HS-5 (cell line): ENCODE results near the gene ITK.
"Not testable (repeated sequence)": the region's sequence is repeated elsewhere in the genome, so short reads cannot be mapped to it uniquely, and the experiment has no call there.

Source experiments
- DNase-seq: peaks from one replicate; pipeline ENCODE4 v3.0.0-alpha.2; 2012; ENCODE audit warnings: low read depth

The ITK gene

GRCh38 chr5:157168286-157168685 is 12.4 kb upstream of the ITK start:
- DNase-seq, result no peak

- no peak for DNase-seq
Measured at GRCh38 chr5:157172403-157172802, 8.2 kb upstream of the ITK start.

GRCh38 chr5:157175071-157175612 is 5.5 kb upstream of the ITK start:
- DNase-seq, result no peak

- no peak for DNase-seq
Measured at GRCh38 chr5:157177953-157178352, 2.7 kb upstream of the ITK start.

GRCh38 chr5:157178966-157179365 is 1.7 kb upstream of the ITK start:
- no peak for DNase-seq

GRCh38 chr5:157182143-157182757 is 1.6 kb downstream of the ITK start:
- no peak for DNase-seq

- DNase-seq, result no peak
Measured at GRCh38 chr5:157184117-157184670, 3.6 kb downstream of the ITK start.

- not testable (repeated sequence) for DNase-seq
Measured at GRCh38 chr5:157185122-157185521, 4.5 kb downstream of the ITK start.

- no peak for DNase-seq
Measured at GRCh38 chr5:157186309-157187045, 5.8 kb downstream of the ITK start.

GRCh38 chr5:157187046-157187754 is 6.6 kb downstream of the ITK start:
- no peak for DNase-seq

GRCh38 chr5:157188270-157188669 is 7.6 kb downstream of the ITK start:
- DNase-seq, result no peak

GRCh38 chr5:157189223-157189622 is 8.6 kb downstream of the ITK start:
- DNase-seq, result no peak

GRCh38 chr5:157193699-157194424 is 13.2 kb downstream of the ITK start:
- DNase-seq, result no peak

GRCh38 chr5:157196045-157196444 is 15.4 kb downstream of the ITK start:
- DNase-seq, result no peak

- DNase-seq, result no peak
Measured at GRCh38 chr5:157197086-157197485, 16.4 kb downstream of the ITK start.

GRCh38 chr5:157198277-157198986 is 17.8 kb downstream of the ITK start:
- DNase-seq, result no peak

- no peak for DNase-seq
Measured at GRCh38 chr5:157201857-157202256, 21.2 kb downstream of the ITK start.

- no peak for DNase-seq
Measured at GRCh38 chr5:157203417-157203816, 22.8 kb downstream of the ITK start.

- DNase-seq, result no peak
Measured at GRCh38 chr5:157204765-157205164, 24.1 kb downstream of the ITK start.

- DNase-seq, result no peak
Measured at GRCh38 chr5:157205708-157206107, 25.1 kb downstream of the ITK start.

- DNase-seq, result not testable (repeated sequence)
Measured at GRCh38 chr5:157210652-157211051, 30.0 kb downstream of the ITK start.
